ENCODE measurements around the gene B3GALT5.

GRCh38 chr21:39568361-39568760 is 44.4 kb upstream of the B3GALT5 start:
- TF ChIP-seq, protein P1, sequence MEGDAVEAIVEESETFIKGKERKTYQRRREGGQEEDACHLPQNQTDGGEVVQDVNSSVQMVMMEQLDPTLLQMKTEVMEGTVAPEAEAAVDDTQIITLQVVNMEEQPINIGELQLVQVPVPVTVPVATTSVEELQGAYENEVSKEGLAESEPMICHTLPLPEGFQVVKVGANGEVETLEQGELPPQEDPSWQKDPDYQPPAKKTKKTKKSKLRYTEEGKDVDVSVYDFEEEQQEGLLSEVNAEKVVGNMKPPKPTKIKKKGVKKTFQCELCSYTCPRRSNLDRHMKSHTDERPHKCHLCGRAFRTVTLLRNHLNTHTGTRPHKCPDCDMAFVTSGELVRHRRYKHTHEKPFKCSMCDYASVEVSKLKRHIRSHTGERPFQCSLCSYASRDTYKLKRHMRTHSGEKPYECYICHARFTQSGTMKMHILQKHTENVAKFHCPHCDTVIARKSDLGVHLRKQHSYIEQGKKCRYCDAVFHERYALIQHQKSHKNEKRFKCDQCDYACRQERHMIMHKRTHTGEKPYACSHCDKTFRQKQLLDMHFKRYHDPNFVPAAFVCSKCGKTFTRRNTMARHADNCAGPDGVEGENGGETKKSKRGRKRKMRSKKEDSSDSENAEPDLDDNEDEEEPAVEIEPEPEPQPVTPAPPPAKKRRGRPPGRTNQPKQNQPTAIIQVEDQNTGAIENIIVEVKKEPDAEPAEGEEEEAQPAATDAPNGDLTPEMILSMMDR (IDR thresholded peaks at IDR 0.05; ENCODE audit: insufficient read depth, low read depth, low read length), result no peak
- no peak for TF ChIP-seq EZH2 (IDR thresholded peaks at IDR 0.05; ENCODE audit: insufficient read depth, low read length)
